GM10847 (cell line): ENCODE results near the gene TSPEAR.

Experiments used
- POLR2A ChIP-seq: IDR thresholded peaks from 2 replicates; pipeline ENCODE4 v1.6.1; 2011; ENCODE audit not compliant: insufficient read length; ENCODE audit errors: extremely low read depth

The TSPEAR gene

DNA sequence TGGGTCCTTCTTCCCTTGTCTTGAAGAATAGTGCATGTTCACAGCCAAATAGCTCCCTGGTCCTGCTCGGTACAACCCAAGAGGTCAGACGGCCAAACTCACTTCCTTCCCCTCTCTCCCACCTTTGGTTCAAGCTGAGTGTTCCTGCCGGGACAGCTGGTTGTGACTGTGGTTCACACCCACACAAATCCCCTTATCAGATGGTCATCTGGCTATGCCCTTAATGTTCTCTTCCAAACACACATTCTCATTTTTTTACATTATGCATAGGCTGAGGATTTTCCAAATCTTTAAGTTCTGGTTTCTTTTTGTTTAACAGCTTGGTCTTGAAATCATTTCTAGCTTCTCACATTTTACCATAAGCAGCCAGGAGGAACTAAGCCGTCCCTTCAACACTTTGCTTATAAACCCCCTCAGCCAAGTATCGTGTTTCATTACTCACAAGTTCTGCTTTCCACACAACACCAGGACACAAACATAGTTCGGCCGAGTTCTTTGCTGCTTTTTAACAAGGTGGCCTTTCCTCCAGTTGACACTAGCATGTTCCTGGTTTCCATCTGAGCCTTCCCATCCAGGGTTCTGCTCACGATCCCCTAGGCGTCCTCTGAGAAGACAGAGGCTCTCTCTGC lies 19.7 kb upstream of the TSPEAR start:
- TF ChIP-seq POLR2A = no peak

DNA sequence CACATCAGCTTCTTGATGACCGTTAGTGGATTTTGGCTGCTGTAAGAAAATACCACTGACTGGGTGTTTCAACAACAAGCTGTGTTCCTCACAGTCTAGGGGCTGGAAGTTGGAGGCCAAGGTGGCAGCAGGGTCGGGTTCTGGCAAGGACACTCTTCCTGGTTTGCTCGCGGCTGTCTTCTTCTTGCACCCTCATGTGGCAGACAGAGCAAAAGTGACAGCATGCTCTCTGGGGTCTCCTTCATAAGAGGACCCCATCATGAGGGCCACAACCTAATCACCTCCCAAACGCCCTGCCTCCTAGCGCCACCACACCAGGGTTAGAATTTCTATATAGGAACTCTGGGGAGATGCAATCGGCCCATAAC lies 18.6 kb upstream of the TSPEAR start:
- no peak for TF ChIP-seq POLR2A

DNA sequence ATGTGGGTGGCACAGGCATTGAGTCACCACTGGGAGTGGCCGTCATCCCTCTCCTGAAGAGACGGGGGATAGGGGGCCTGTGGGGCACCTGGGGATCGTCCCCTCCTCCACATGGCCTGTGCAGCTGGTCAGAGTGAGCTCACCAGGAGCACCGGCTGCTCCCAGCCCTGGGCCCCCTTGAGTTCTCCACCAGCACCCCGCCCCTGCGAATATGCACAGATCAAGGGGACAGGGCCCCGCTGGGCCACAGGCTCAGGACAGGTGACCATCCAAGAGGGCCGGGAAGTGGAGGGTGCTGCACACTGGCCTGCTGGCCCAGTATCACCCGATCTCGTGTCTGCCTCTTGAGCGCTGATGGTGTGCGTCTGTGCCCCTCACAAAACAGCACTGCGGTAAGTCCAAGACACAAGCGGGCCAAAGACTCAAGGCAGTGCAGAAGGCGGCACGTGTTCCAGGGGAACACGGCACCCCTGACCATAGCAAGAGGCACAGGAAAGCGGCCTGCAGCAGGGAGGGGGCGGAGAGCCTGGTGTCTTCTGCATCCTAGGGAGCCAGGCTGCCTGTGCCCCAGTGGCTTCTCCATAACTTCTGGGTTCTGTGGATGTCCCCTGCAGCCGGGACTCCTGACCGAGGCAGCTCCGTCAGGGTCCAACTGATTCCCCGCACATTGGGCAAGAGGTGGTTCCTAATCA lies 18.1 kb upstream of the TSPEAR start:
- TF ChIP-seq POLR2A = no peak

DNA sequence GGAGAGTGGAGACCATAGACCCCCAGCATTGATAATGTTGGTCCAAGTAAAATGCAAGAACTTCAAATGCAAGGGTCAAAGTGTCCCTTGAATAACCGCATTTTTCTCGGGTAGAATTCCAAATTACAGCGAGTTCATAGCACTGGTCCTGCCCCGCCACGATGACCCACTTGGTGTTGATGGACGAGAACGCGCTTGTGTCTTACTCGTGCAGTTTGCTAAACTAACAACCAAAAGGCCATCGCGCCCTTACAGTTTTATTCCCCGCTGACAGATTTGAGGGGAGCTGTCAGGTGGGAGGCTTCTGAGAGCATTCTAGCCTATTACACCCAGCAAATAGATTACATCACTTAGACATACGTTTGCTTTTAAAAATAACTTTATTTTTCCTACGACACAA lies 17.3 kb upstream of the TSPEAR start:
- TF ChIP-seq POLR2A = no peak

DNA sequence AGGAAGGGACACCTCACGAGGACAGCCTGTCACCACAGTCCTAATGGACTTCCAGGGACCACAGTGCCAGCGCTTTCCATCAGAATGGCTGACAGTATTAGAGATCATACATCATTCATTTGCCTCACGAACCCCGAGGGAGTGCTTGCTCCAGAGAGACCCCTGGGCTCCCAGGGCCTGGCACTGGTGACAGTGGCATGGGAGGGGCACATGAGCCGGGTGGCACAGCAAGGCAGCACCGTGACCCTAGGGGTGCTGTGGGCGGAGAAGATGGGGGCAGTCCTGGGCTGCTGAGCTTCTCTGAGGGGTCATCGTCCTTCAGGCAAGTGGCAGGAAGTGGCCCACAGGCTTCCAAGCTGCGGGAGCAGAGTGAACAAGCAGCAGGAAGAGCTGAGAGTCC lies 16.4 kb upstream of the TSPEAR start:
- TF ChIP-seq POLR2A = no peak

DNA sequence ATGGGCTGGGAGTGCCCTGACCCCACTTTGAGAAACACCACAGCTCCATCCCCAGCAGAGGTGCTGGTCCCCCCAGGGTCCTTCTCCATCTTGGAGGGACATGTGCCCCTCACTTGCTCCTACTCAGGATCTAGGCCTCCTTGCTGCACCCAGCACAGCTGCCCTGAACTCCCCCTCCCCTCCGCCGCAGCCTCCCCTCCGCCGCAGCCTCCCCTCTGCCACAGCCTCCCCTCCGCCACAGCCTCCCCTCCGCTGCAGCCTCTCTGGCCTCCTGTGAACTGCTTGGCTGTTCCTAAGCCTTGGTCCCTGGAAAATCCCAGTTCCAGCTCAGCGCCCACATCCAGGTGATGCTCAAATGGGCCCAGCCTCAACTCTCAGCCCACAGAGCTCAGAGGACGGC lies 15.9 kb upstream of the TSPEAR start:
- no peak for TF ChIP-seq POLR2A

DNA sequence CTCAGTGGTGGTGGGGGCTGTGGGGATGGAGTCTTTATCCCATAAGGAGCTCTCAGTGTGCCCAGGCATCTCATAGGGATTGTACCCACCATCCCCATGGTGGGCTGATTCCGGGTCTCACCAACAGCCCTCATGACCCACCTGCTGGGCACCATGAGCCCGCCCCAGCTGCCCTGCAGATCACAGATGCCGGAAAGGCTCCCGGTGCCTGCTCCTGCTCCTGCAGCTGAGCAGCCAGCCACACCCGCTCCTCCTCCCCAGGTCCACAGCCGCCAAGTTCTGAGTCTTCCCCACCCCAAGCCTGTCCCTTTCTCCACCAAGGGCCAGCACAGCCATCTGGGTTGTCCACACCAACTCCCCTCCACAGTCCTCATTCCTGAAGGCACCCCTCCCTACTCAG lies 15.5 kb upstream of the TSPEAR start:
- TF ChIP-seq POLR2A = no peak

DNA sequence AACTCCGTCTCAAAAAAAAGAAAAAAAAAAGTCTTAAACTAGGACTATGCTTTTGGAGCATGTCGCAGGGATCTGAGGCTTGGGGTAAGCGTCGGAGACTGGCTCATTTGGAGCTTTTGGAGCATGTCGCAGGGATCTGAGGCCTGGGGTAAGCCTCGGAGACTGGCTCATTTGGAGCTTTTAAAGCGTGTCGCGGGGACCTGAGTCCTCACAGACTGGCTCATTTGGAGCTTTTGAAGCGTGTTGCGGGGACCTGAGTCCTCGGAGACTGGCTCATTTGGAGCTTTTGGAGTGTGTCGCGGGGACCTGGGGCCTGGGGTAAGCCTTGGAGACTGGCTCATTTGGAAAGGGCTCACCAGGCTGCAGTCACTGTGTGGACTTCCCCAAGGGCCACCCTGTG lies 13.6 kb upstream of the TSPEAR start:
- TF ChIP-seq POLR2A = no peak

DNA sequence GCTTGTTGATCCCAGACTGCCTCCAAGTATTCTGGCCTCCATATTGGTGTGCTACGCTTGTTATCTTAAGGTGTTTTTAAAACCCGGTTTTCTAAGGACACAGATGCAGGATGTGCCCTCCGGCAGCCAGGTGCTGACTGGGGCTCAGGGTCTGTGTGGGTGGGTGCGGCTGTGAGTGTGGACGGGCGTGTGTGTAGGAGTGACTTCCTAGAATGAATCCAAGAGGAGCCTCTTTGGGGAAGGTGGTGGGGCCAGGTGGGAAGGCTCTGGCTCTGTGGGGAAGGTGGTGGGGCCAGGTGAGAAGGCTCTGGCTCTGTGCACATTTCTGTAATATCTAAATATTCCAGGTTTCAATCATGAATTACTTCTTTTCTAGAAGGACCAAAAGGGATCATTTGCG lies 12.8 kb upstream of the TSPEAR start:
- no peak for TF ChIP-seq POLR2A

DNA sequence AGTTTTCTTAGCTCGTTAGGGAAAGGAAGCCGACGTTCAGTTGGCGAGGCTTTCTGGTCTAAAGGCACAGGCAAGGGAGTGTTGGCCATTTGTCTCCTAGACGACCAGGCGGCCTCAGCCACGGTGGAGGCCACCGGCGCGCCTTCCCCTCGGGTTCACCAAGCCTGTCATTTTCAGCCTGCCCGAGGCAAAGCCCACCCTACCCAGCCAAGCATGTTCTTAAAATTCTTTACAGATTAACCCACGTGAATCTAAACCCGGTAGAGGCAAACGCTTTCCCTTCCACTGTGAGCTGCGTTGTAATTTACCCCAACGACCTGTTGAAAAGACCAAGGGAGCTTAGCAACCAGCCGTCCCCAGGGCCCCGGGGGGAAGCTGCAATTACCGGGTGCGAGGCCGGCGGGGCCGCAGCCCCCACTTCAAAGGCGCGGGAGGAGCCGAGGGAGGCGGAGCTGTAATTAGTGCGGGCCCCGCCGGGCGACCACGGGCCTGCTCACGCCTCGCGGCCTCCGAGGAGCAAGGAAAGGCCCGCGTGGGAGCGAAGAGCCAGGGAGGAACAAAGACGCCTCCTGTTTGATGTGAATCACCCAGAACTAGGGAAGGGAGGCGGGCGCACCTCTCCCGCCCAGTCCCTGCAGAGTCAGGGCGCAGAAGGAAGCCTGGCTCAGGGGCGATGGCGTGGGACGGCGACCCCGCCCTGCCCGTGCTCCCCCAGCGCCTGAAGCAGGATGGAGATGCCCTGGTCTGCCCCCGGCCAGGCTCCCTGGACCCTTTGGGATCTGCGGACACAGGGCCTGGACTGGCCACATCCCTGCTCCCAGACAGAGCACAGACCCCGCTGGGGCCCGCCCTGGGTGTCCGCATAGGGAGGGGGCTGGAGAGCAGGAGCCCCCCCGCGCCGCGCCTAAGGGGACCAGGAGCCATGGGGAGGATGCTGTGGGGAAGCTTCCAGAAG lies 12.1 kb upstream of the TSPEAR start:
- no peak for TF ChIP-seq POLR2A

DNA sequence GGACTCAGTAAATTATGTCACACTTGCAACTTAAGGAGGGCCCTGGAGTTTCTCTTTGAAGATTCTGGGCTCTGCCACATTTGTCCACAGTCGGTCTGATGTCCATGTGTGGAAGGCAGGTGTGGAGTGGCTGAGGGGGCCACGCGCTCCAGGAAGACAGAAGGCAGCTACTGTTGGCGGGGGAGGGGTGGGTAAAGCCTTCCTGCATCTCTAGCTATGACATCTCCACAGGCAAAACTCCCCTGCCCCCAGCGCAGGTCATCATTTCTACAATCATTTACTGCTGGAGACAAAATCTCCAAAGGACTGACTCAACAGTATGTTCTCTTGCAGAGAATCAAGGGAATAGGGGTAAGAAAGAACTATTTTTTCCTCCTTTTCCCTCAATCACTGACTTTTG lies 11.4 kb upstream of the TSPEAR start:
- no peak for TF ChIP-seq POLR2A

DNA sequence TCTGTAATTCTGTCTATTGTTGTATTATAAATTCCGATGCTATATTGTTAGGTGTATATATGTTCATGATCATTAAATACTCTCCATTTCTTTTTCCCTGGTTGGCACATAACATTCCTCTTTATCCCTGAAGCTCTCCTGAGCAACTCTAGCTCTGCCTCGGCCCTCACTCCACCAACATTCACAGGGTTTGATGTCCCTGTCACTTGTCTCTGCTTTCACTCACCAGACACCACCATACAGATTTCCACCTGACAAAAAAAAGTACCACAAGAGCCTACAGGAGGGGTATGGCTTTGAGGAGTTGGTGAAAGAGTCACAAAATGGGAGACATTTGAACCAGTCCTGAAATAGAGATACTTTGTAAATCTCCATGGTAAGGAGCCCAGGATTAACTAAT lies 8.8 kb upstream of the TSPEAR start:
- no peak for TF ChIP-seq POLR2A

DNA sequence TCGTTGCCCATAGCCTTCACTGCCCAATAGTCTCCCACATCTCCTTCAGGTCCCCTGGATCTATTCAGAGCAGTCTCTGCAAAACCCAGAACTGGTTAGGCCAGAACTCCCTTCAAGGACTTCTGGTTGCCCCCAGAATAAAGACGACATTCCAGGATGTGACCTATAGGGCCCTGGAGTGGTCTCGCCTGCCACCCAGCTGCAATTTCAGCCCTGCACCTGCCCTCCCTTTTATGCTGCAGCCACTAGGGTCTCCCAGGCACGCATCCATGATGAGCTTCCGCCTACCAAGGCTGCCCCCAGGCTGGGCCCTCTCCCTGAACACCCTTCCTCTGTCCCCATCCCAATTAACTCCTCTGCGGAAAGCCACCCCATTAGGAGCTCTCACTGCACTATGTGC lies 7.2 kb upstream of the TSPEAR start:
- no peak for TF ChIP-seq POLR2A

DNA sequence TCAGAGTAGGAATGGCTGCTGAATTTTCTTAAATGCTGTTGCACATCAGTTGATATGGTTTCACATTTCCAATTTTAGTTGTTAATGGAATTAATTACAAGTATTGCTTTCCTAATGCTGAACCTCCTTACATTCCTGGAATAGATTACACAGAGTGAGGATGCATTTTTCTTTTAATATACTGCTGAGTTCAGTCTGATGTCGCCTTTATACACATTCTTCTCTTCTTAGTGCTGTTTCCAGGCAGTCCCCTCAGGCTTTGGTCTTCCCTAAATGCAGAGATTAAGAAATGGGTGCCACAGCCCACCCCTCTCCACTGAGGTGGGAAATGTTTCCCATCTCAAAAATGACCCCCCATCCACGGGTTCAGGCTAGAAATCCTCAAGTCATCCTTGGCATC lies 6.7 kb upstream of the TSPEAR start:
- no peak for TF ChIP-seq POLR2A

DNA sequence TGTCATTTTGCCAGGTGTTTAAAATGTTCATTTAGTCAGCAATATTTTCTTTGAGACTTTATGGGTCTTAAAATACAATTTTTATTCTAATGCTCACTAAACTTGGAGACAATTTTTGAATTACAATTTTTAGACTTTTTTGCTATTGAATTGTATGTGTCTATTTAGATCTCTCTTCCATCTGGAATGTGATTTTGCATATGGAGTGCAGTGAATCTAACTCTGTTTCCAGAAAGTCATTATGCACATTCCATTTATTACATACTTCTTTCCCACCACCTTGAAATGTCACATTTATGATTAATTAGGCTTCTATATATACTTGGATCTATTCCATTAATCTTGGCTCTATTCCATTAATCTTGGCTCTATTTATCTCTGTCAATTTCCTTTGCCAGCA lies 5.6 kb upstream of the TSPEAR start:
- TF ChIP-seq POLR2A = no peak

DNA sequence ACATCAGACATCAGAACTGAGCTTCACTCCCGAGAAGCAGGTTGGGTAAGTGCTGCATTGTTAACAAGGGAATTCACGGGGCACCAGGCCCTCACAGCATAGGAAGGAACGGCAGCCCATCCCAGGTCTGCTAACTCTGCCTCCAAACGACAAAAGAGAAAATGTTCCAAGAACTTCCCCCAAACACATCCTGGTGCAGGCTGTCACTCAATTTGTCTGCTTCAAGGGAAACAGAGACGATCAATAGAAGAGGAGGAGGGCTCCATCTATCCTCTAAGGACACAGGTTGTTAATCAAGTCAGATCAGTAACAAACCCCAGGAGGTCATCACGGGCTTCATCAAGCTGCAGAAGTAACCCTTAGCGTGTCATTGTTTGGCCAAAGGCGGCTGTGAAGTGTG lies 3.5 kb upstream of the TSPEAR start:
- TF ChIP-seq POLR2A = no peak
